Mesodermal cell (in vitro differentiated cells): ENCODE results near the gene UNC13A.
"Not testable (repeated sequence)": the region's sequence is repeated elsewhere in the genome, so short reads cannot be mapped to it uniquely, and the experiment has no call there.

Source experiments
- H3K27ac ChIP-seq: 2 replicates; pipeline ENCODE4 v1.7.0; 2013; ENCODE audit warnings: mild to moderate bottlenecking, low read depth, low read length, moderate library complexity; ENCODE audit not compliant: severe bottlenecking
- H3K36me3 ChIP-seq: 2 replicates; pipeline ENCODE4 v1.7.1; 2013; ENCODE audit warnings: mild to moderate bottlenecking, low read length, moderate library complexity; ENCODE audit not compliant: control insufficient read depth, insufficient read depth
- H3K4me1 ChIP-seq: one replicate; pipeline ENCODE4 v1.7.1; 2013; ENCODE audit warnings: mild to moderate bottlenecking, low read length; ENCODE audit not compliant: insufficient read depth, control insufficient read depth, poor library complexity, severe bottlenecking
- H3K4me3 ChIP-seq: 2 replicates; pipeline ENCODE4 v1.7.0; 2013; ENCODE audit warnings: low read length, control low read depth, mild to moderate bottlenecking; ENCODE audit not compliant: insufficient read depth, poor library complexity, severe bottlenecking; ENCODE audit errors: extremely low read depth
- H3K9me3 ChIP-seq: 2 replicates; pipeline ENCODE4 v1.7.1; 2013; ENCODE audit warnings: mild to moderate bottlenecking, low read length, moderate library complexity; ENCODE audit not compliant: control insufficient read depth
- WGBS, 2 experiments: methylation state at CpG; one replicate each; pipeline ENCODE4 v1.1.5; 2013; ENCODE audit warnings: missing lambda C conversion rate in 2 of 2; ENCODE audit not compliant: insufficient coverage in 2 of 2; 5-methylcytosine and 5-hydroxymethylcytosine counted together

Gene UNC13A

GRCh38 chr19:17582613-17583012 lies 105.5 kb downstream of the UNC13A start:
- Histone ChIP-seq H3K9me3 (no peaks in the 10 kb centered on the region), H3K4me1 (no peaks in the 10 kb centered on the region), H3K4me3 (no peak overlapping the region), H3K36me3 (peaks cover 52% of the 10 kb centered on the region), H3K27ac (no peak overlapping the region)
- WGBS, 2 experiments, result 78 to 82% methylated on average over 5 to 6 of the region's 8 CpGs

DNA sequence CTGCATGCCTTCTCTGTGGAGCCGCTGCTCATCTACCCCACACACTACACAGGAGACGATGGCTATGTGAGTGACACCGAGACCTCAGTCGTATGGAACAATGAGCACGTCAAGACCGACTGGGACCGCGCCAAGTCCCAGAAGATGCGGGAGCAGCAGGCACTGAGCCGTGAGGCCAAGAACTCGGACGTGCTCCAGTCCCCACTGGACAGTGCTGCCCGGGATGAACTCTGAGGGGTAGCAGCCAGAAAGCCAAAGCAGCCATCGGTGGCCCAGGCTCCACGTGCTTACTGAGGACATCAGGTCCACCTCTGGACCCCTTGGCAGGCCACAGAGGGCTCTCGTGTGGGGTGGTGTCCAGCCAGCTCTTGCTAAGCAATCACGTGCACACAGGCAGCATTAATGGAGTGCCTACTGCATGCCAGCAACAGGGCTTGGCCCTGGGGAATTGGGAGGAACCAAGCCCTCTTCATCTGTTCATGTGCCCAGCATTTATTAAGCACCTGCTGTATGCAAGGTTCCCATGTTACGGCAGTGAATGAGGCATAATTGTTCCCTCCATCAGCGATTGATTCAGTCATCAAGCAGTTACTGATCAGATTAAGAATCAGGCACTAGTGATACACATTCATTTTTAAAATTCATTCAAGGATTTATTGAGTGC lies 106.8 kb downstream of the UNC13A start:
- WGBS, 2 experiments, result 94 to 96% methylated on average over 14 to 17 of the region's 19 CpGs
- H3K4me1 ChIP-seq, result no peaks in the 10 kb centered on the region
- peaks cover 63% of the 10 kb centered on the region for H3K36me3 ChIP-seq
- no peak overlapping the region for H3K4me3 ChIP-seq
- no peaks in the 10 kb centered on the region for H3K9me3 ChIP-seq
- no peak overlapping the region for H3K27ac ChIP-seq

DNA sequence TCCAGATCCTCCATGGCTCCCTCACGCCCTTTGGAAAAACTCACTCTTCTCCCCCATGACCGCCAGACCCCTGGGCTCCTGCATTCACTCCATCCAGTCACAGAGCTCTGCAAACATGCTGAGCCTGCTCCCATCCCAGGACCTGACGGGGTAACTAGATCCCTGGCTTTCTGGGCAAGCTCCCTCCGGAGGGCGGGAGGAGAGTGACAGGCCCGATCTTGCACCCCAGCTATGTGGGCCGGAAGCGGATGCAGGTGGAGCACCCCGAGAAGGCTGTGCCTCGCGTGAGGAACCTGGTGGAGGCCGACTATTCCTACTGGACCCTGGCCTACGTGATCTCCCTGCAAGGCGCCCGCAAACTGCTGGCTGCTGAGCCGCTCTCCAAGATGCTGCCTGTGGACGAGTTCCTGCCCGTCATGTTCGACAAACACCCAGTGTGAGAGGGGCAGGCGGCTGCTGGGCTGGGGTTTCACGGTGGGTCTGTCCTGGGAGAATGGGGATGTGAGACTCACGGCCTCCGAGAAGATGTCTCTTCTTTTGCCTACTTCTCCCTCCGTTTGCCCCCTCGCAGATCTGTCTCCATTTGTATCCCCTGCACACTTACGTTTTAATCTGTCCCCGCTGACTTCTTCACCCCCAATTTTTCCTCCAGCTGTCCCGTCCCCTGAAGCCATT lies 107.5 kb downstream of the UNC13A start:
- H3K9me3 ChIP-seq, result no peaks in the 10 kb centered on the region
- H3K4me1 ChIP-seq, result no peaks in the 10 kb centered on the region
- H3K4me3 ChIP-seq, result no peak overlapping the region
- 93 to 95% methylated on average over 27 to 28 of the region's 28 CpGs for WGBS, 2 experiments
- H3K36me3 ChIP-seq, result peaks cover 70% of the 10 kb centered on the region
- no peak overlapping the region for H3K27ac ChIP-seq

DNA sequence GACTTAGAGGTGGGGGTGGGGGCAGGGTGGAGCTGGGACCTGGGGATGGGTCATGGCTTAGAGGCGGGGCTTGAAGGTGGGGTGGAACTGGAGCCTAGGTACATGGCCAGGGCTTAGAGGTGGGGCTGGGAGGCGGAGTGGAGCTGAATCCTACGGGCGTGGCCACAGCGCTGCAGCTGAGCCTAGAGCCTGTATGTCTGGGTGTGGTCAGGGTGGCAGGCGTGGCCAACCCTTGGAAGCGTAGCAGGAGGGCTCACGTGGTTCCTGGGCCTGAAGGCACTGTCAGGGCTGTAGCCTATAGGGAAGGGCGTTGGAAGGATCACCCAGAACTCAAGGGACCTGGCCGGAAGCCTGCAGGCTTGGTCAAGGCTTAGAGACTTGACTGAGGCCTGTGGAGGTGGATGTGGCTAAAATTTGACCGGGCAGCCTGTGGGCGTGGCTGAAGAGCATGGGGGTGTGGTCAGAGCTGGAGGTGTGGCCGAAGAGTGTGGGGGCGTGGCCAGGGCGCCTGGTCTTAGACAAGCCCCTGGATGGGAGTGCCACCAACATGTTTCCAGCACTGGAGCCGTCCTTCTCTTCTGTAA lies 108.4 kb downstream of the UNC13A start:
- Histone ChIP-seq H3K9me3 (no peaks in the 10 kb centered on the region), H3K4me1 (no peaks in the 10 kb centered on the region), H3K4me3 (no peak overlapping the region), H3K36me3 (peaks cover 78% of the 10 kb centered on the region), H3K27ac (no peak overlapping the region)
- WGBS, 2 experiments, result 68% methylated on average over 13 to 15 of the region's 16 CpGs

DNA sequence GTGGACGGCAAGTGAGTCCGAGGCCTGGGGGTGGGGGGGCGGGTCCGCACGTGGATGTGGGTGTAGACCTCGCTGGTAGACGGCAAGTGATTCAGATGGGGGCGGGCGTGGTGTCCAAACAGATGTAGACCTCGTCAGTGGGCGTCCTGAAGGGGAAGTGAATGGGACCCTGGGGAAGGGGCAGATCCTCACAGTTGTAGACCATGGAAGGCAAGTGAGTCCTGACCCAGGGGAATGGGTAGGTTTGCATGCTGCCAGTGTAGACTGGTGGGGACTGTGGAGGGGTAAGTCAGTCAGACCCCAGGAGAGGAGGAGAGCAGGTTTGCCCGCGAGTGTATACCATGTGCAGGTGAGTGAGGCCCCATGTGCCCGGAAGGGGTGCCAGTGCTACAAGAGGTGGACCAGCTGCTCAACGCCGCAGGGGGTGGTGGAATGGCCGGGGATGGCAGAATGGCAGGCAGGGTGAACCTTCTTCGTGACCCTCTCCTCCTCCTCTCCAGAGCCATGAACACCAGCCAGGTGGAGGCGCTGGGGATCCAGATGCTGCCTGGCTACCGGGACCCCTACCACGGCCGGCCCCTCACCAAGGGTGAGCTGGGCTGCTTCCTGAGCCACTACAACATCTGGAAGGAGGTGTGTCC lies 110.6 kb downstream of the UNC13A start:
- no peak overlapping the region for H3K27ac ChIP-seq
- H3K4me3 ChIP-seq, result no peak overlapping the region
- H3K9me3 ChIP-seq, result no peaks in the 10 kb centered on the region
- WGBS, 2 experiments, result 96 to 97% methylated on average over 9 to 16 of the region's 22 CpGs
- H3K36me3 ChIP-seq, result peaks cover 93% of the 10 kb centered on the region
- H3K4me1 ChIP-seq, result no peaks in the 10 kb centered on the region

GRCh38 chr19:17576758-17577456 lies 111.2 kb downstream of the UNC13A start:
- no peaks in the 10 kb centered on the region for H3K9me3 ChIP-seq
- H3K36me3 ChIP-seq, result peaks cover 93% of the 10 kb centered on the region
- WGBS, 2 experiments, result 73% methylated on average over 26 to 29 of the region's 34 CpGs
- no peaks in the 10 kb centered on the region for H3K4me1 ChIP-seq
- no peak overlapping the region for H3K27ac ChIP-seq
- no peak overlapping the region for H3K4me3 ChIP-seq

DNA sequence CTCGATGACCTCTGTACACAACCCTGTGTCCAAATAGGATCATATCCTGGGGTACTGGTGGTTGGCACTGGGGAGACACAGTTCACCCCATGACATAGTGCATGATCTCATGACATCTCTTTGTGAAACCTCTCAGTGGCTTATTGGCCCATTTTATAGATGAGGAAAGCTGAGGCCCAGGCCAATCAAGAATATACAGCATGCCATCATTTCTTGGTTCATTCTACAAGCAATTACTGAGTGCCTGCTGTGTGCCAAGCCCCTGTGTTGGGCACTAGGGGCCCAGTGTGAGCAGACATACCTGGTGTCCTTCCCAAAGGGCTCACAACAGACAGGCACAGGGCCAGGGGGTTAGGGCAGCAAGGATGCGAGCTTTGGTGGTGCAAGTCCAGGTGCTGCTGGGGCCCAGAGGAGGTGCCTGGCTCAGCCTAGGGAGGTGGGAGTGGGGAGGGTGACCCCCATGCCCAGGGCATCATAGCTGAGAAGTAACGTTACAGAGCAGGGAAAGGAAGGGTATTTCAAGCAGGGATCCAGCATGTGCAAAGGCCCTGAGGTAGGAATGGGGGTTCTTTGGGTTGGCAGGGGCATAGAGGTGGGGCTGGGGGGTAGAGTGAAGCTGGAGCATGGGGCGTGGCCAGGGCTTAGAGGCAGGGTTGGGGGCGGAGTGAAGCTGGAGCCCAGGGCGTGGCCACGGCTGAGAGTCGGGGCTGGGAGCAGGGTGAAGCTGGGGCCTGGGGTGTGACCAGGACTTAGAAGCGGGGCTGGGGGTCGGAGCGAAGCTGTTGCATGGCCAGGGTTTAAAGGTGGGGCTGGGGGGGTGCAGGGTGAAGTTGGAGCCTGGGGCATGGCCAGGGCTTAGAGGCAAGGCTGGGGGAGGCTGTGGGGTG lies 112.0 kb downstream of the UNC13A start:
- H3K36me3 ChIP-seq, result peaks cover 94% of the 10 kb centered on the region
- H3K4me1 ChIP-seq, result no peaks in the 10 kb centered on the region
- H3K4me3 ChIP-seq, result no peak overlapping the region
- no peak overlapping the region for H3K27ac ChIP-seq
- WGBS, 2 experiments, result 91 to 99% methylated on average over 8 to 10 of the region's 11 CpGs
- no peaks in the 10 kb centered on the region for H3K9me3 ChIP-seq

DNA sequence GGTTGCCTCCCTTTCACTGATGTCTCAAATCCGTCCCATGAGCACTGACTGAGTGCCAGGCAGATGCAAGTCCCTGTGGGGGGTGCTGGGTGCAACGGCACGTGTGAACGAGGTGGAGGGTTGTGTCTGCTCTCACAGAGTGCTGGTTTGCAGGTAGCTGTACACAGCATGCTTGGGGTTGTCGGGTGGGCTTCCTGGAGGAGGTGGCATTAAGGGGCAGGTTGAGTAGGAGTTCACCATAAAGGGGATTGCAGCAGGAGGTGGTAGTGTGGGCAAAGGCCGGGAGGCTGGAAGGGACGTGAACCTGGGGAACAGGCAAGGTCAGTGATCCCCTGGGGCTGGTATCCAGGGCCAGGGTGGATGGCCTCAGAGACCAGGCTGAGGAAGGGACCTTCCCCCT lies 115.5 kb downstream of the UNC13A start:
- Histone ChIP-seq H3K4me1 (no peaks in the 10 kb centered on the region), H3K9me3 (no peaks in the 10 kb centered on the region), H3K4me3 (no peak overlapping the region), H3K36me3 (peaks cover 95% of the 10 kb centered on the region), H3K27ac (no peak overlapping the region)
- 94 to 98% methylated on average over 5 to 7 of the region's 7 CpGs for WGBS, 2 experiments

- Histone ChIP-seq H3K36me3 (peaks cover 94% of the 10 kb centered on the region), H3K27ac (no peak overlapping the region), H3K9me3 (no peaks in the 10 kb centered on the region), H3K4me1 (no peaks in the 10 kb centered on the region), H3K4me3 (no peak overlapping the region)
- WGBS, 2 experiments, result 100% methylated on average over 2 to 3 of the region's 6 CpGs
Observed at GRCh38 chr19:17570791-17571190, 117.4 kb downstream of the UNC13A start.

GRCh38 chr19:17570291-17570690 lies 117.9 kb downstream of the UNC13A start:
- H3K4me1 ChIP-seq, H3K27ac ChIP-seq, H3K9me3 ChIP-seq, H3K4me3 ChIP-seq: not testable (repeated sequence)
- 100% methylated on average over 1 to 2 of the region's 5 CpGs for WGBS, 2 experiments
- H3K36me3 ChIP-seq, result peaks cover 89% of the 10 kb centered on the region
